Upper lobe of left lung (tissue), 6 donors: ENCODE measurements around the gene PRXL2A. TPM values are rescaled to one million over a fixed set of nuclear protein-coding genes. Genes with fewer than 3 reads are reported as not detected.

Source experiments
- ATAC-seq, 2 donors: fragments of 200-7000 bp; cut with Tn5 transposase; one replicate each; pipeline ENCODE4 v1.9.1; 2022; ENCODE audit warnings: mild to moderate bottlenecking in 2 of 2, moderate library complexity in 2 of 2; ENCODE audit not compliant: low FRiP score in 2 of 2
- DNase-seq, 2 donors: peaks; one replicate each; pipeline ENCODE4 v3.0.0-alpha.2; 2019 to 2020
- H3K27ac ChIP-seq, 4 donors: fragments of 200-600 bp; sonication (generic); one replicate each; pipeline ENCODE4 v1.5.1; 2016 to 2019
- H3K27me3 ChIP-seq, 4 donors: fragments of 200-600 bp; sonication (generic); one replicate each; pipeline ENCODE4 v1.5.1; 2017 to 2019
- H3K36me3 ChIP-seq, 4 donors: fragments of 200-600 bp; sonication (generic); one replicate each; pipeline ENCODE4 v1.5.1; 2016 to 2019
- H3K4me1 ChIP-seq, 4 donors: fragments of 200-600 bp; sonication (generic); one replicate each; pipeline ENCODE4 v1.5.1; 2018 to 2019
- H3K4me3 ChIP-seq, 4 donors: fragments of 200-600 bp; sonication (generic); one replicate each; pipeline ENCODE4 v1.5.1; 2017 to 2019; ENCODE audit warnings: mild to moderate bottlenecking in 2 of 4, moderate library complexity in 1 of 4
- H3K9me3 ChIP-seq, 4 donors: fragments of 200-600 bp; sonication (generic); one replicate each; pipeline ENCODE4 v1.5.1; 2018 to 2019
- CTCF ChIP-seq, 6 experiments: fragments of 450-650 bp in 4 of 6; fragments of 200-600 bp in 2 of 6; sonication (generic) in 2 of 6; IDR thresholded peaks; one replicate each; pipeline ENCODE4 v1.5.1; 2016 to 2019; ENCODE audit warnings: antibody characterized with exemption in 6 of 6
- EP300 ChIP-seq, 4 donors: sonication (generic); formaldehyde crosslinking; IDR thresholded peaks; one replicate each; pipeline ENCODE4 v1.5.1; 2017; ENCODE audit warnings: antibody characterized with exemption in 4 of 4, control low read depth in 2 of 4
- POLR2A ChIP-seq, 4 donors: fragments of 450-650 bp; IDR thresholded peaks; one replicate each; pipeline ENCODE4 v1.5.1; 2016 to 2017; ENCODE audit warnings: antibody characterized with exemption in 4 of 4, mild to moderate bottlenecking in 2 of 4
- POLR2AphosphoS5 ChIP-seq, 2 donors: sonication (generic); formaldehyde crosslinking; IDR thresholded peaks; one replicate each; pipeline ENCODE4 v1.5.1; 2017; ENCODE audit warnings: antibody characterized with exemption in 2 of 2
- WGBS, 2 donors: methylation state at CpG; one replicate each; pipeline ENCODE4 v1.1.5; 2017 to 2018; 5-methylcytosine and 5-hydroxymethylcytosine counted together
- total RNA-seq, 6 donors: library from RNA; depleted of rRNA in 4 of 6; stranded (reverse); fragments of >200 nt in 4 of 6; gene quantifications; one replicate each; pipeline versions ENCODE4 v1.1.0 to v1.2.1, GENCODE V29; 2016 to 2021
- donor health status: DM: no; HTN: no; CAD: no; lungs with moderate emphysema.
- donor health status: DM: no; HTN: yes; CAD: no; lungs with severe emphysema.

Gene PRXL2A
- total RNA-seq, 6 donors from 2014 or later, result 19.9 to 46.0 (median 33.2) TPM

DNA sequence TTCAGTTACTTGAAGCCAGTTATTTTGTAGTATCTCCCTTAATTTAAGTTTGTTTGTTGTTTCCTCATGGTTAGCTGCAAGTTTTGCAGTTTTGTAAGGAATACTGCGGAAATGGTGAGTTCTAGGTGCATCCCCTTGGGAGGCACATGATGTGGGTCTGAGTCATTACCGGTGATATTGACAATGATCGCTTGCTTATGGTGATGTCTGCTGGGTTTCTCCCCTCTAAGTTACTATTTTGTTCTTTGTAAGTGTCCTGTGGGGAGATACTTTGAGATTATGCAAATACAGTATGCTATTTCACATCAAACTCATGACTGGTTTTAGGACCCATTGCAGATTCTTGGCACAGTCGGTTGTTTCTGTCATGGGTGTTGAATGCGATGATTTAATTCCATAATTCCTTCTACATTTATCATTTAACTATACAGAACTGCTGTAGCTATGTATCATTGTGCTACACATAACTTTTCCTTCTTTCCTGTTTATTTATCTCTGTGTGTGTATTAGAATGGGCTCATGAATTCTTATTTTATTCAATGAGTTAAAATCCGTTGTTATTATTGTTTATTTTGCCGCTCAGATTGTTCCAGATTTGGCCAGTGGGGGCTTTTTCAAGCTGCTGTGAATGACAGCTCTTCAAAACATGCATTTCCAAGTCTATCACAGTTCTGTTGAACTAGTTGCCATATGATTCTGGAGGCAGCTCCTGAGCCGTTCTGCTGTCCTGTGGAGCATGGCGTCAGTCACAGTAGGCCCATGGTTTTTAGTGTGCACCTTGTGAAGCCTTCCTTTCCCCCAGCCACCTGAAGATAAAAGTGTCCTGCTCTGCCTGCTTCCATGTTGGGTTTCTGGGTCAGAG, 64.1 kb downstream of the PRXL2A start:
- Histone ChIP-seq H3K4me3 (no peak overlapping the region), H3K9me3 (no peaks in the 10 kb centered on the region), H3K4me1 (peaks cover 80 to 99% (median 88%) of the 10 kb centered on the region in 4 donors), H3K27me3 (no peaks in the 10 kb centered on the region), H3K27ac (peak overlapping the region; percentile 98 to 100 (median 99)), H3K36me3 (peaks cover 0 to 51% (median 10%) of the 10 kb centered on the region in 4 donors)
- ATAC-seq (peak in 1 of 2 donors; percentile 18), DNase-seq (no peak)
- TF ChIP-seq POLR2A (IDR thresholded peaks at IDR 0.05), result no peak
- peak; percentile 14 to 33 for TF ChIP-seq POLR2AphosphoS5 (IDR thresholded peaks at IDR 0.05)
- TF ChIP-seq CTCF (IDR thresholded peaks at IDR 0.05), result peak in 1 of 6 experiments; percentile 12
- TF ChIP-seq EP300 (IDR thresholded peaks at IDR 0.05), result peak in 1 of 4 donors; percentile 26
- 49 to 59% methylated on average over 9 of the region's 9 CpGs for WGBS, 2 donors

GRCh38 chr10:80473096-80473657, 64.8 kb downstream of the PRXL2A start:
- DNase-seq, result no peak
- no peak for TF ChIP-seq POLR2A (IDR thresholded peaks at IDR 0.05)
- no peak for TF ChIP-seq POLR2AphosphoS5 (IDR thresholded peaks at IDR 0.05)
- no peak for TF ChIP-seq CTCF (IDR thresholded peaks at IDR 0.05)
- TF ChIP-seq EP300 (IDR thresholded peaks at IDR 0.05), result no peak
- Histone ChIP-seq H3K4me3 (no peak overlapping the region), H3K4me1 (peaks cover 76 to 98% (median 84%) of the 10 kb centered on the region in 4 donors), H3K36me3 (peaks cover 0 to 55% (median 10%) of the 10 kb centered on the region in 4 donors), H3K9me3 (no peaks in the 10 kb centered on the region), H3K27me3 (no peaks in the 10 kb centered on the region), H3K27ac (peak overlapping the region; percentile 60 to 100 (median 99))
- ATAC-seq, result no peak
- WGBS, 2 donors, result 75 to 83% methylated on average over 3 of the region's 3 CpGs

DNA sequence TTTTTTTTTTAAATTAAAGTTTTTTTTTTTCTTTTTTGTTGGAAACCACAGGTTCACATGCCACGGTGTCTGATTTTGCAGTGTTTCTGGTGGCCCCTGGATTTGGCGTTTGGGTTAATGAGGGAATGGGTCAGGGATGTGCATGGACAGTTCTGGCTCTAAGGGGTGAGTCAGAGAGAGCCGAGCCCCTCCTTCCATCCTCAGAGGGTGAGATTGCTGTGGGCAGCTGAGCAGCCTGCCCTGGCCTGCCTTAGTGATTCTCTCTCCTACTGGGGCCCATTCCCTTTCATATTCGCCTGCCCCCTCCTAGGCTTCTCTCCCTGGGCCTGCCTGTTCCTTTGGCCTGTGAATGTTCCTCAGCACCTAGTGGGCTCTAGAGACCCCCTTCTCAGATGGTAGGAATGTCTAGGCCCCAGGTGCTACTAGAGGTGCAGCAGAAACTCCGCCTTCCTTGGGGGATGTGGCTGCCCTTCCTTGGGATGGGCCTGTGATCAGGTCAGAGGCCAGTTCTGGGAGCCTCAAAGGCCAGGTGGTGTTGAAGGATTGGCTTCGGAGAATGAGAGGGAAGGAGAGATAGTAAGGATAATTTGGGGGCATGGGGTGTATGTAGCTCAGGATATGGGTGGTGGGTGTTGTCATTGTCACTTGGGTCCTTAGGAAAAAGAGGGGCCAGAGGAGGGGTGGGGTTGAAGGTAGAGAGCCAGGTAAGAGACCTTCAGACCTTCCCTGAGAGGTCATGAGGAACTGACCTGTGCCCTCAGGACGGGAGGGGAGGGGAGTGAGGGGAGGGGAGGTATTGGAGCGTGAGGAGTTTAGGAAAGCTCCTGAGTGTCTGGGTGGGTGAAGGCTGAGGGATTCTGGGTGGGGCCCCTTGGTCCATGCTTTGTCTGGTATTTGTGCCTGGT, 65.6 kb downstream of the PRXL2A start:
- Histone ChIP-seq H3K4me3 (no peak overlapping the region), H3K4me1 (peaks cover 68 to 94% (median 76%) of the 10 kb centered on the region in 4 donors), H3K9me3 (no peaks in the 10 kb centered on the region), H3K27me3 (no peaks in the 10 kb centered on the region), H3K36me3 (peaks cover 0 to 50% (median 9%) of the 10 kb centered on the region in 4 donors), H3K27ac (peak overlapping the region; percentile 39 to 100 (median 80))
- DNase-seq (no peak), ATAC-seq (peak; percentile 7 to 25)
- no peak for TF ChIP-seq POLR2AphosphoS5 (IDR thresholded peaks at IDR 0.05)
- no peak for TF ChIP-seq EP300 (IDR thresholded peaks at IDR 0.05)
- TF ChIP-seq CTCF (IDR thresholded peaks at IDR 0.05), result no peak
- no peak for TF ChIP-seq POLR2A (IDR thresholded peaks at IDR 0.05)
- WGBS, 2 donors, result 78 to 82% methylated on average over 7 to 8 of the region's 8 CpGs

DNA sequence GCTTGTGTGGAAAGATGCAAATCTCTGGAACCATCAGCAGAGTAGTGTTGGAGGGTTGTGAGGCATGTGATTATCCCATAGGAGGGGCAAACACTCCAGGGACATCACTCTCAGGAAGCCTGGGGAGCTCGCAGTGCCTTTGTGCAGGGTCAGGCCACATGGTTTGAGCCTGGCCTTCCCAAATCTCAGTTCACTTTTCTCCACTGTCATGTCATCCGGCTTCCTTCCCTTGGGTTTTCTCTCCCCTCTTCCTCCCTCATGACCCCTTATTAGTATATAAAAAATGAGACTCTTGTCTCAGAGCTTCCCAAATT, 66.2 kb downstream of the PRXL2A start:
- Histone ChIP-seq H3K27me3 (no peaks in the 10 kb centered on the region), H3K4me1 (peaks cover 62 to 88% (median 70%) of the 10 kb centered on the region in 4 donors), H3K36me3 (peaks cover 0 to 44% (median 9%) of the 10 kb centered on the region in 4 donors), H3K9me3 (no peaks in the 10 kb centered on the region), H3K27ac (peak overlapping the region; percentile 39 to 100 (median 80)), H3K4me3 (no peak overlapping the region)
- ATAC-seq, result peak in 1 of 2 donors; percentile 9
- no peak for DNase-seq
- 35 to 48% methylated on average over 2 of the region's 2 CpGs for WGBS, 2 donors
- no peak for TF ChIP-seq POLR2AphosphoS5 (IDR thresholded peaks at IDR 0.05)
- no peak for TF ChIP-seq EP300 (IDR thresholded peaks at IDR 0.05)
- TF ChIP-seq CTCF (IDR thresholded peaks at IDR 0.05), result no peak
- no peak for TF ChIP-seq POLR2A (IDR thresholded peaks at IDR 0.05)
